ENCODE results near the gene ETV7. TPM values are rescaled to one million over a fixed set of nuclear protein-coding genes. Genes with fewer than 3 reads are reported as not detected.

The ETV7 gene
- total and polyA plus RNA-seq, 2 of the 13 experiments (the other 11 are each of a cell fraction or from before 2014, with no cell fraction given): not detected

DNA sequence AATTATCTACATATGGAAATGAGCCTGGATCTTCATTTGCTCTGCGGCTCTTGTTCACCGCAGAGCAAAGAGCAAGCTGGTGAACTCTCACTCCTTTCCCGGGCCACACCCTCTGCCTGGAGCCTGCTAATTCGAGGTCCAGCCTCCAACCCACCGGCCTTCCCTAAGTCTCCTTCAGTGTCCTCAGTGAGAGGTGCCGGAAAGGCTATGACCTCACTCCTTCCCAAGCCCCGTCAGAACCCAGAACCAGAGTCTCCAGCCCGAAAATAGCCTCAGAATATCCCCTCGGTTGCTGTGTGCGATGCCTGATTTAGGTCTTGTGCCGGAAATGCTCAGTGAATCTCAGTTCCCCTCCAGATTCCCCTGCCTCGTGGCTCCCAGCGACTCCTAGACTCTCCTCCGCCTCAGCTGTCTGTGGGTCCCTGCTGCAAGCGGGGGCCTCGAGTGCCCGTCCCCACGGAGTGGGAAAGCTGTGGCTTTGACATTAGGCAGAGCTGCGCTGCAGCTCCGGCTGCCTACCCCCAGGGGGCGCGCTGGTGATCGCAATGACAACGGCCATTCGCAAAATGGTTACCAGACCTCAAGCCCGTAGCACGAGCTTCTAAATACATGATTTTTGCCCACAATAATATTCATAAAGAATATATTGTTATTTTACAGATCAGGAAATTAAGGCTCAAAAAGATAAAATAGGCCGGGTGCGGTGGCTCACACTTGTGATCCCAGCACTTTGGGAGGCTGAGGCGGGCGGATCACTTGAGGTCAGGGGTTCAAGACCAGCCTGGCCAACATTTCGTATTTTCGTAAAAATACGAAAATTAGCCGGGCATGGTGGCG lies 46.6 kb downstream of the ETV7 start (continued):
- no peak; the same call in 1 of the 2 replicates for TF ChIP-seq TFDP2 (CRISPR knock-in tag; IDR thresholded peaks at IDR 0.05)
- TF ChIP-seq, protein P1, sequence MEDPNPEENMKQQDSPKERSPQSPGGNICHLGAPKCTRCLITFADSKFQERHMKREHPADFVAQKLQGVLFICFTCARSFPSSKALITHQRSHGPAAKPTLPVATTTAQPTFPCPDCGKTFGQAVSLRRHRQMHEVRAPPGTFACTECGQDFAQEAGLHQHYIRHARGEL (CRISPR knock-in tag; IDR thresholded peaks at IDR 0.05): no peak
- peak; percentile 61 for TF ChIP-seq STAG1 (CRISPR knock-in tag; IDR thresholded peaks at IDR 0.05)
- TF ChIP-seq RCOR2 (CRISPR knock-in tag; IDR thresholded peaks at IDR 0.05): no peak
- 0 out of 2 replicates have a peak, but pooled peaks have one; percentile 25 for TF ChIP-seq ZNF792 (CRISPR knock-in tag; IDR thresholded peaks at IDR 0.05)
- peak; percentile 61; the same call in 1 of the 2 replicates for TF ChIP-seq CSRNP1 (CRISPR knock-in tag; IDR thresholded peaks at IDR 0.05)
- no peak for TF ChIP-seq SIX4 (CRISPR knock-in tag; IDR thresholded peaks at IDR 0.05)
- no peak for TF ChIP-seq SCMH1 (CRISPR knock-in tag; IDR thresholded peaks at IDR 0.05; ENCODE audit: borderline replicate concordance)
- no peak for TF ChIP-seq ZNF639 (CRISPR knock-in tag; conservative IDR thresholded peaks at IDR 0.05)
- no peak for TF ChIP-seq ZBTB1 (CRISPR knock-in tag; IDR thresholded peaks at IDR 0.05; ENCODE audit: borderline replicate concordance)
- TF ChIP-seq, protein P2, sequence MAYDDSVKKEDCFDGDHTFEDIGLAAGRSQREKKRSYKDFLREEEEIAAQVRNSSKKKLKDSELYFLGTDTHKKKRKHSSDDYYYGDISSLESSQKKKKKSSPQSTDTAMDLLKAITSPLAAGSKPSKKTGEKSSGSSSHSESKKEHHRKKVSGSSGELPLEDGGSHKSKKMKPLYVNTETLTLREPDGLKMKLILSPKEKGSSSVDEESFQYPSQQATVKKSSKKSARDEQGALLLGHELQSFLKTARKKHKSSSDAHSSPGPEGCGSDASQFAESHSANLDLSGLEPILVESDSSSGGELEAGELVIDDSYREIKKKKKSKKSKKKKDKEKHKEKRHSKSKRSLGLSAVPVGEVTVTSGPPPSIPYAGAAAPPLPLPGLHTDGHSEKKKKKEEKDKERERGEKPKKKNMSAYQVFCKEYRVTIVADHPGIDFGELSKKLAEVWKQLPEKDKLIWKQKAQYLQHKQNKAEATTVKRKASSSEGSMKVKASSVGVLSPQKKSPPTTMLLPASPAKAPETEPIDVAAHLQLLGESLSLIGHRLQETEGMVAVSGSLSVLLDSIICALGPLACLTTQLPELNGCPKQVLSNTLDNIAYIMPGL (CRISPR knock-in tag; IDR thresholded peaks at IDR 0.05; ENCODE audit: borderline replicate concordance in 1 of 2, low read depth in 1 of 2): peak; percentile 87 to 88; a peak in 3 of 4 replicates
- TF ChIP-seq ZNF329 (CRISPR knock-in tag; IDR thresholded peaks at IDR 0.05; ENCODE audit: low read depth): no peak
- 0 out of 2 replicates have a peak, but pooled peaks have one; percentile 57 for TF ChIP-seq SRY (CRISPR knock-in tag; IDR thresholded peaks at IDR 0.05)
- no peak for TF ChIP-seq REXO4 (CRISPR knock-in tag; IDR thresholded peaks at IDR 0.05; ENCODE audit: borderline replicate concordance)
- no peak for TF ChIP-seq POLR2G (IDR thresholded peaks at IDR 0.05; ENCODE audit: low read depth, low read length)
- 0 out of 2 replicates have a peak, but pooled peaks have one; percentile 77 for TF ChIP-seq MTERF4 (CRISPR knock-in tag; IDR thresholded peaks at IDR 0.05)
- TF ChIP-seq, protein P3, sequence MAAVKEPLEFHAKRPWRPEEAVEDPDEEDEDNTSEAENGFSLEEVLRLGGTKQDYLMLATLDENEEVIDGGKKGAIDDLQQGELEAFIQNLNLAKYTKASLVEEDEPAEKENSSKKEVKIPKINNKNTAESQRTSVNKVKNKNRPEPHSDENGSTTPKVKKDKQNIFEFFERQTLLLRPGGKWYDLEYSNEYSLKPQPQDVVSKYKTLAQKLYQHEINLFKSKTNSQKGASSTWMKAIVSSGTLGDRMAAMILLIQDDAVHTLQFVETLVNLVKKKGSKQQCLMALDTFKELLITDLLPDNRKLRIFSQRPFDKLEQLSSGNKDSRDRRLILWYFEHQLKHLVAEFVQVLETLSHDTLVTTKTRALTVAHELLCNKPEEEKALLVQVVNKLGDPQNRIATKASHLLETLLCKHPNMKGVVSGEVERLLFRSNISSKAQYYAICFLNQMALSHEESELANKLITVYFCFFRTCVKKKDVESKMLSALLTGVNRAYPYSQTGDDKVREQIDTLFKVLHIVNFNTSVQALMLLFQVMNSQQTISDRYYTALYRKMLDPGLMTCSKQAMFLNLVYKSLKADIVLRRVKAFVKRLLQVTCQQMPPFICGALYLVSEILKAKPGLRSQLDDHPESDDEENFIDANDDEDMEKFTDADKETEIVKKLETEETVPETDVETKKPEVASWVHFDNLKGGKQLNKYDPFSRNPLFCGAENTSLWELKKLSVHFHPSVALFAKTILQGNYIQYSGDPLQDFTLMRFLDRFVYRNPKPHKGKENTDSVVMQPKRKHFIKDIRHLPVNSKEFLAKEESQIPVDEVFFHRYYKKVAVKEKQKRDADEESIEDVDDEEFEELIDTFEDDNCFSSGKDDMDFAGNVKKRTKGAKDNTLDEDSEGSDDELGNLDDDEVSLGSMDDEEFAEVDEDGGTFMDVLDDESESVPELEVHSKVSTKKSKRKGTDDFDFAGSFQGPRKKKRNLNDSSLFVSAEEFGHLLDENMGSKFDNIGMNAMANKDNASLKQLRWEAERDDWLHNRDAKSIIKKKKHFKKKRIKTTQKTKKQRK (IDR thresholded peaks at IDR 0.05; ENCODE audit: low read length): no peak
